HEK293 (cell line): ENCODE measurements around the gene MARK2.
A peak's percentile ranks its signal among the peaks of the same experiment; 100 is the strongest.

ENCODE experiments used
- SCRT2 ChIP-seq: fragments of 450-650 bp; formaldehyde crosslinking; IDR thresholded peaks from 2 replicates; pipeline ENCODE4 v1.5.1; 2016; ENCODE audit warnings: missing biosample characterization, missing genetic modification characterization
- ZNF211 ChIP-seq: fragments of 450-650 bp; formaldehyde crosslinking; IDR thresholded peaks from 2 replicates; pipeline ENCODE4 v1.5.1; 2016; ENCODE audit warnings: low read depth, missing biosample characterization, missing genetic modification characterization
- ZNF558 ChIP-seq: fragments of 450-650 bp; formaldehyde crosslinking; IDR thresholded peaks from 2 replicates; pipeline ENCODE4 v1.5.1; 2016; ENCODE audit warnings: missing biosample characterization, missing genetic modification characterization
- TF ChIP-seq, protein P1 (sequence below): fragments of 450-650 bp; formaldehyde crosslinking; IDR thresholded peaks from 2 replicates; pipeline ENCODE4 v1.5.1; 2016; ENCODE audit warnings: missing biosample characterization, missing genetic modification characterization

- peak; percentile 95 for TF ChIP-seq SCRT2 (tag by site-specific recombination)
- TF ChIP-seq, protein P1, sequence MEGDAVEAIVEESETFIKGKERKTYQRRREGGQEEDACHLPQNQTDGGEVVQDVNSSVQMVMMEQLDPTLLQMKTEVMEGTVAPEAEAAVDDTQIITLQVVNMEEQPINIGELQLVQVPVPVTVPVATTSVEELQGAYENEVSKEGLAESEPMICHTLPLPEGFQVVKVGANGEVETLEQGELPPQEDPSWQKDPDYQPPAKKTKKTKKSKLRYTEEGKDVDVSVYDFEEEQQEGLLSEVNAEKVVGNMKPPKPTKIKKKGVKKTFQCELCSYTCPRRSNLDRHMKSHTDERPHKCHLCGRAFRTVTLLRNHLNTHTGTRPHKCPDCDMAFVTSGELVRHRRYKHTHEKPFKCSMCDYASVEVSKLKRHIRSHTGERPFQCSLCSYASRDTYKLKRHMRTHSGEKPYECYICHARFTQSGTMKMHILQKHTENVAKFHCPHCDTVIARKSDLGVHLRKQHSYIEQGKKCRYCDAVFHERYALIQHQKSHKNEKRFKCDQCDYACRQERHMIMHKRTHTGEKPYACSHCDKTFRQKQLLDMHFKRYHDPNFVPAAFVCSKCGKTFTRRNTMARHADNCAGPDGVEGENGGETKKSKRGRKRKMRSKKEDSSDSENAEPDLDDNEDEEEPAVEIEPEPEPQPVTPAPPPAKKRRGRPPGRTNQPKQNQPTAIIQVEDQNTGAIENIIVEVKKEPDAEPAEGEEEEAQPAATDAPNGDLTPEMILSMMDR (tag by site-specific recombination): peak; percentile 74
- TF ChIP-seq ZNF558: no peak
- TF ChIP-seq ZNF211 (tag by site-specific recombination): no peak
Measured at GRCh38 chr11:63837027-63837688, 1.8 kb upstream of the MARK2 start.
